HCT116 (cell line): ENCODE data around the gene MMP28. TPM values are rescaled to one million over a fixed set of nuclear protein-coding genes. Genes with fewer than 3 reads are reported as not detected.
A peak's percentile ranks its signal among the peaks of the same experiment; 100 is the strongest.

Experiments
- ATAC-seq: fragments of 200-7000 bp; cut with Tn5 transposase; 2 replicates; pipeline ENCODE4 v1.9.1; 2020; ENCODE audit warnings: mild to moderate bottlenecking, moderate library complexity
- BruUV-seq: library from RNA; stranded (reverse); fragments of 400-500 nt; replicated peaks from 2 replicates; lab custom pipeline; 2021; lab: Mats Ljungman, UMichigan
- CTCF ChIA-PET: fragments of 300-600 bp; sonication (Branson Sonifier 250); formaldehyde crosslinking; loops from one replicate; lab custom pipeline; 2021; ENCODE audit warnings: antibody characterized with exemption; lab: Charles Lee
- POLR2A ChIA-PET: fragments of 300-600, 350-600 bp; sonication (Branson Sonifier 250); formaldehyde crosslinking; loops from one replicate; lab custom pipeline; 2021; ENCODE audit warnings: antibody characterized with exemption; lab: Charles Lee
- RAD21 ChIA-PET, 2 experiments: fragments of 300-600 bp; sonication (Branson Sonifier 250); formaldehyde crosslinking; loops; one replicate each; lab custom pipeline; 2023; ENCODE audit warnings: low total read pairs in 2 of 2; ENCODE audit not compliant: uncharacterized antibody in 2 of 2, unreplicated experiment in 2 of 2, low non-redundant PET in 1 of 2; lab: Charles Lee
- DNase-seq: peaks from one replicate; pipeline ENCODE4 v3.0.0-alpha.2; 2010; ENCODE audit warnings: low read depth, low spot score
- H2AFZ ChIP-seq: fragments of 200-600 bp; shearing (Covaris generic), sonication (generic); 2 replicates; pipeline ENCODE4 v1.6.1; 2017; ENCODE audit warnings: low read depth, mixed run types, mixed read lengths, antibody characterized with exemption, low read length; ENCODE audit not compliant: poor library complexity, severe bottlenecking
- H3K27ac ChIP-seq: 2 replicates; pipeline ENCODE4 v1.5.1; 2012; ENCODE audit warnings: low read depth, low read length
- H3K27me3 ChIP-seq: fragments of 200-600 bp; sonication (generic); 2 replicates; pipeline ENCODE4 v1.6.1; 2016; ENCODE audit warnings: mixed run types, low read length, mixed read lengths; ENCODE audit not compliant: insufficient read depth
- H3K36me3 ChIP-seq, 2 experiments: fragments of 200-500 bp in 1 of 2; fragments of 200-600 bp in 1 of 2; sonication (Bioruptor generic) in 1 of 2; sonication (generic) in 1 of 2; 2 replicates each; pipeline versions ENCODE4 v1.5.1 to v1.6.1; 2014 to 2016; ENCODE audit warnings: low read length in 2 of 2, inconsistent platforms in 1 of 2, mixed read lengths in 1 of 2, mixed run types in 1 of 2; ENCODE audit not compliant: insufficient read depth in 2 of 2, control insufficient read depth in 1 of 2
- H3K4me1 ChIP-seq, 2 experiments: fragments of 200-600 bp in 1 of 2; sonication (generic) in 1 of 2; 2 replicates each; pipeline versions ENCODE4 v1.5.1 to v1.6.1; 2012 to 2017; ENCODE audit warnings: low read length in 2 of 2, inconsistent platforms in 1 of 2, mild to moderate bottlenecking in 1 of 2, mixed read lengths in 1 of 2, mixed run types in 1 of 2, moderate library complexity in 1 of 2; ENCODE audit not compliant: insufficient read depth in 2 of 2, control insufficient read depth in 1 of 2
- H3K4me2 ChIP-seq: fragments of 200-600 bp; sonication (generic); 2 replicates; pipeline ENCODE4 v1.6.1; 2017; ENCODE audit warnings: mixed run types, low read length, mixed read lengths
- H3K4me3 ChIP-seq, 2 experiments: fragments of 200-600 bp in 1 of 2; sonication (generic) in 1 of 2; replicated peaks in 1 of 2; 2 replicates each; pipeline ENCODE4 v1.5.1; 2011 to 2016; ENCODE audit warnings: low read length in 2 of 2, control low read depth in 1 of 2, low read depth in 1 of 2, mild to moderate bottlenecking in 1 of 2, mixed read lengths in 1 of 2, mixed run types in 1 of 2
- H3K79me2 ChIP-seq: fragments of 200-600 bp; sonication (generic); 2 replicates; pipeline ENCODE4 v1.6.1; 2017; ENCODE audit warnings: mild to moderate bottlenecking, mixed run types, low read length, moderate library complexity, mixed read lengths; ENCODE audit not compliant: insufficient read depth
- H3K9ac ChIP-seq: fragments of 200-600 bp; sonication (generic); 2 replicates; pipeline ENCODE4 v1.6.1; 2016; ENCODE audit warnings: low read length, mixed read lengths
- H3K9me2 ChIP-seq: fragments of 200-600 bp; sonication (generic), shearing (Covaris generic); 2 replicates; pipeline ENCODE4 v1.6.1; 2017; ENCODE audit warnings: mixed run types, mild to moderate bottlenecking, moderate library complexity; ENCODE audit not compliant: insufficient read depth
- H3K9me3 ChIP-seq, 2 experiments: fragments of 200-500 bp in 1 of 2; fragments of 200-600 bp in 1 of 2; sonication (Bioruptor generic) in 1 of 2; sonication (generic) in 1 of 2; 2 replicates each; pipeline ENCODE4 v1.6.1; 2014 to 2017; ENCODE audit warnings: low read length in 2 of 2, mixed read lengths in 2 of 2, inconsistent platforms in 1 of 2, low read depth in 1 of 2, mild to moderate bottlenecking in 1 of 2, mixed run types in 1 of 2, moderate library complexity in 1 of 2; ENCODE audit not compliant: control insufficient read depth in 1 of 2, insufficient read depth in 1 of 2
- H4K20me1 ChIP-seq: fragments of 200-600 bp; sonication (generic), shearing (Covaris generic); 2 replicates; pipeline ENCODE4 v1.6.1; 2017; ENCODE audit warnings: mixed run types, mild to moderate bottlenecking, moderate library complexity; ENCODE audit not compliant: insufficient read depth
- FOSL1 ChIP-seq: IDR thresholded peaks from 2 replicates; pipeline ENCODE4 v1.6.1; 2012; ENCODE audit warnings: low read depth
- RAD21 ChIP-seq: IDR thresholded peaks from 2 replicates; pipeline ENCODE4 v1.6.1; 2012; ENCODE audit warnings: low read depth, mild to moderate bottlenecking
- SIN3A ChIP-seq: IDR thresholded peaks from 2 replicates; pipeline ENCODE4 v1.6.1; 2012; ENCODE audit warnings: low read depth
- intact Hi-C: fragments of 100-400 bp; cut with micrococcal nuclease; formaldehyde crosslinking; loops from 2 replicates; pipeline ENCODE4 v1.10.0; 2022
- total RNA-seq: library from RNA; stranded (reverse); gene quantifications from one replicate; pipeline ENCODE4 v1.2.1, GENCODE V29; 2021; ENCODE audit not compliant: unreplicated experiment
- TF ChIP-seq, protein P1 (sequence below), 3 experiments: fragments of 200-600 bp in 1 of 3; sonication (generic) in 1 of 3; IDR thresholded peaks in 2 of 3; conservative IDR thresholded peaks in 1 of 3; 2 replicates each; pipeline ENCODE4 v1.5.1; 2012 to 2017; ENCODE audit warnings: low read depth in 2 of 3, low read length in 2 of 3, antibody characterized with exemption in 1 of 3, borderline replicate concordance in 1 of 3, control low read depth in 1 of 3, mild to moderate bottlenecking in 1 of 3, mixed read lengths in 1 of 3, mixed run types in 1 of 3, moderate library complexity in 1 of 3; ENCODE audit not compliant: insufficient read depth in 1 of 3
- TF ChIP-seq, protein P2 (sequence below): IDR thresholded peaks from 2 replicates; pipeline ENCODE4 v1.6.1; 2012; ENCODE audit warnings: low read depth

MMP28 gene
- total RNA-seq, 1 experiment from 2014 or later: 2.6 TPM

DNA sequence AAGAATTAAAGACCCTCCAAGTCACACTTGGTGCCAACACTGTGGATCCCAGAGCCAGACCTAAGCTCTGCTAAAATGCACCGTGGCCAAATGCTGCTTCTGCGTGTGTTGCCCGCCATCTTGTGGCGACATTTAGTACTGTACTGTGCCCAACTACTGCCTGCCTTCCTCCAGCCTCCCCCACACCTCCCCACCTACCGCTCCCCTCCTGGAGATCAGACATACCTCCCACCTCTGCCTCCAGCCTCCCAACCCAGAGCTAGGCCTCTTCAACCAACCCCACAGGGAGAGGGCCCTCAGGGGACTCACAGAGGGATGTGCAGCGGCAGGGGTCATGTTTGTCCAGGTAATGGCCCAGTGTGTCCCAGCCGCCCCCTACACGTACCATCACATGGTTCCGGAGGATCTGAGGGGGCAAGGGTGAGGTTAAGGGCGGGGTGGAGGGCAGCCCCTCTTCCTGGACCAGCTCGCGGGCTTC, 47.9 kb downstream of the MMP28 start:
- BruUV-seq: no TSS peak

More for the DNA sequence above, 47.9 kb downstream of the MMP28 start:
- TF ChIP-seq, protein P1, sequence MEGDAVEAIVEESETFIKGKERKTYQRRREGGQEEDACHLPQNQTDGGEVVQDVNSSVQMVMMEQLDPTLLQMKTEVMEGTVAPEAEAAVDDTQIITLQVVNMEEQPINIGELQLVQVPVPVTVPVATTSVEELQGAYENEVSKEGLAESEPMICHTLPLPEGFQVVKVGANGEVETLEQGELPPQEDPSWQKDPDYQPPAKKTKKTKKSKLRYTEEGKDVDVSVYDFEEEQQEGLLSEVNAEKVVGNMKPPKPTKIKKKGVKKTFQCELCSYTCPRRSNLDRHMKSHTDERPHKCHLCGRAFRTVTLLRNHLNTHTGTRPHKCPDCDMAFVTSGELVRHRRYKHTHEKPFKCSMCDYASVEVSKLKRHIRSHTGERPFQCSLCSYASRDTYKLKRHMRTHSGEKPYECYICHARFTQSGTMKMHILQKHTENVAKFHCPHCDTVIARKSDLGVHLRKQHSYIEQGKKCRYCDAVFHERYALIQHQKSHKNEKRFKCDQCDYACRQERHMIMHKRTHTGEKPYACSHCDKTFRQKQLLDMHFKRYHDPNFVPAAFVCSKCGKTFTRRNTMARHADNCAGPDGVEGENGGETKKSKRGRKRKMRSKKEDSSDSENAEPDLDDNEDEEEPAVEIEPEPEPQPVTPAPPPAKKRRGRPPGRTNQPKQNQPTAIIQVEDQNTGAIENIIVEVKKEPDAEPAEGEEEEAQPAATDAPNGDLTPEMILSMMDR (IDR thresholded peaks at IDR 0.05 in 2 of 3, conservative IDR thresholded peaks at IDR 0.05 in 1 of 3; ENCODE audit: borderline replicate concordance in 1 of 3, insufficient read depth in 1 of 3, low read depth in 2 of 3, low read length in 2 of 3): peak; percentile 56 to 87 (median 77); a peak in 5 of 6 replicates
- TF ChIP-seq SIN3A (no peak), RAD21 (peak; percentile 92), FOSL1 (no peak)
- TF ChIP-seq, protein P2, sequence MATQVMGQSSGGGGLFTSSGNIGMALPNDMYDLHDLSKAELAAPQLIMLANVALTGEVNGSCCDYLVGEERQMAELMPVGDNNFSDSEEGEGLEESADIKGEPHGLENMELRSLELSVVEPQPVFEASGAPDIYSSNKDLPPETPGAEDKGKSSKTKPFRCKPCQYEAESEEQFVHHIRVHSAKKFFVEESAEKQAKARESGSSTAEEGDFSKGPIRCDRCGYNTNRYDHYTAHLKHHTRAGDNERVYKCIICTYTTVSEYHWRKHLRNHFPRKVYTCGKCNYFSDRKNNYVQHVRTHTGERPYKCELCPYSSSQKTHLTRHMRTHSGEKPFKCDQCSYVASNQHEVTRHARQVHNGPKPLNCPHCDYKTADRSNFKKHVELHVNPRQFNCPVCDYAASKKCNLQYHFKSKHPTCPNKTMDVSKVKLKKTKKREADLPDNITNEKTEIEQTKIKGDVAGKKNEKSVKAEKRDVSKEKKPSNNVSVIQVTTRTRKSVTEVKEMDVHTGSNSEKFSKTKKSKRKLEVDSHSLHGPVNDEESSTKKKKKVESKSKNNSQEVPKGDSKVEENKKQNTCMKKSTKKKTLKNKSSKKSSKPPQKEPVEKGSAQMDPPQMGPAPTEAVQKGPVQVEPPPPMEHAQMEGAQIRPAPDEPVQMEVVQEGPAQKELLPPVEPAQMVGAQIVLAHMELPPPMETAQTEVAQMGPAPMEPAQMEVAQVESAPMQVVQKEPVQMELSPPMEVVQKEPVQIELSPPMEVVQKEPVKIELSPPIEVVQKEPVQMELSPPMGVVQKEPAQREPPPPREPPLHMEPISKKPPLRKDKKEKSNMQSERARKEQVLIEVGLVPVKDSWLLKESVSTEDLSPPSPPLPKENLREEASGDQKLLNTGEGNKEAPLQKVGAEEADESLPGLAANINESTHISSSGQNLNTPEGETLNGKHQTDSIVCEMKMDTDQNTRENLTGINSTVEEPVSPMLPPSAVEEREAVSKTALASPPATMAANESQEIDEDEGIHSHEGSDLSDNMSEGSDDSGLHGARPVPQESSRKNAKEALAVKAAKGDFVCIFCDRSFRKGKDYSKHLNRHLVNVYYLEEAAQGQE: no peak
- DNase-seq (peak; percentile 64), ATAC-seq (peak; percentile 94)
- no peak overlapping the region for H3K4me3 ChIP-seq
- RAD21 ChIA-PET: interaction anchor here (0.6 to 1.3 kb wide), 8 partner anchors 17 to 1328 kb away, joined by 3 to 7 read pairs (median 3); no protein-coding TSS in a partner anchor
- H3K79me2 ChIP-seq: no peaks in the 10 kb centered on the region
- peaks cover 4% of the 10 kb centered on the region; the same call in 1 of the 2 replicates for H3K27me3 ChIP-seq
- no peak overlapping the region for H3K9ac ChIP-seq
- no peak overlapping the region for H3K27ac ChIP-seq
- intact Hi-C loops: loop anchor here (1.0 to 10.0 kb wide), 8 partner anchors 134 to 1323 kb away; no protein-coding TSS in a partner anchor
- no peaks in the 10 kb centered on the region for H3K4me1 ChIP-seq
- H3K4me2 ChIP-seq: no peak overlapping the region
- POLR2A ChIA-PET: interaction anchor here (0.7 kb wide), 1 partner anchor 134 kb away, joined by 4 read pairs; no protein-coding TSS in a partner anchor
- H3K36me3 ChIP-seq: no peaks in the 10 kb centered on the region
- H3K9me3 ChIP-seq: no peaks in the 10 kb centered on the region
- CTCF ChIA-PET: interaction anchor here (0.8 to 2.0 kb wide), 13 partner anchors 14 to 1328 kb away, joined by 3 to 40 read pairs (median 5); no protein-coding TSS in a partner anchor
- no peak overlapping the region for H2AFZ ChIP-seq
- H4K20me1 ChIP-seq: no peaks in the 10 kb centered on the region
- no peaks in the 10 kb centered on the region for H3K9me2 ChIP-seq
